ENCODE measurements around the gene NFKBIL1.
"Not testable (repeated sequence)": the region's sequence is repeated elsewhere in the genome, so short reads cannot be mapped to it uniquely, and the experiment has no call there.

The NFKBIL1 gene

GRCh38 chr6:31546958-31547726, at the start of gene NFKBIL1:
TSS of gene NFKBIL1 (plus strand) at chr6:31547608. CDS start at chr6:31547695, 87 bp downstream.
- peak; percentile 98 for DNase-seq (ENCODE audit: low read depth)

- DNase-seq (ENCODE audit: low read depth): no peak
Measured at GRCh38 chr6:31498748-31499147, 48.7 kb upstream of the NFKBIL1 start.

GRCh38 chr6:31499648-31500047, 47.8 kb upstream of the NFKBIL1 start:
- not testable (repeated sequence) for DNase-seq (ENCODE audit: low read depth)

GRCh38 chr6:31502586-31502985, 44.8 kb upstream of the NFKBIL1 start:
- DNase-seq (ENCODE audit: low read depth): no peak

GRCh38 chr6:31509036-31509435, 38.4 kb upstream of the NFKBIL1 start:
- DNase-seq (ENCODE audit: low read depth): not testable (repeated sequence)

GRCh38 chr6:31510007-31510406, 37.4 kb upstream of the NFKBIL1 start:
- no peak for DNase-seq (ENCODE audit: low read depth)

GRCh38 chr6:31513456-31514165, 33.8 kb upstream of the NFKBIL1 start:
- DNase-seq (ENCODE audit: low read depth): peak; percentile 43

- DNase-seq (ENCODE audit: low read depth): no peak
Measured at GRCh38 chr6:31521835-31522234, 25.6 kb upstream of the NFKBIL1 start.

- no peak for DNase-seq (ENCODE audit: low read depth)
Measured at GRCh38 chr6:31525553-31525931, 21.9 kb upstream of the NFKBIL1 start.

- no peak for DNase-seq (ENCODE audit: low read depth)
Measured at GRCh38 chr6:31525932-31526591, 21.3 kb upstream of the NFKBIL1 start.

- no peak for DNase-seq (ENCODE audit: low read depth)
Measured at GRCh38 chr6:31528307-31528777, 19.1 kb upstream of the NFKBIL1 start.

GRCh38 chr6:31528821-31529328, 18.5 kb upstream of the NFKBIL1 start, which contains the start of gene MCCD1:
TSS of gene MCCD1 (plus strand) at chr6:31528962. CDS start at chr6:31529015, 53 bp downstream.
- no peak for DNase-seq (ENCODE audit: low read depth)

GRCh38 chr6:31529329-31530150, 17.9 kb upstream of the NFKBIL1 start:
- DNase-seq (ENCODE audit: low read depth): no peak

GRCh38 chr6:31530659-31531058, 16.7 kb upstream of the NFKBIL1 start:
- DNase-seq (ENCODE audit: low read depth): no peak

GRCh38 chr6:31531162-31531561, 16.2 kb upstream of the NFKBIL1 start:
- no peak for DNase-seq (ENCODE audit: low read depth)

GRCh38 chr6:31531771-31532643, 15.4 kb upstream of the NFKBIL1 start:
- DNase-seq (ENCODE audit: low read depth): no peak

GRCh38 chr6:31532644-31533454, 14.6 kb upstream of the NFKBIL1 start:
- DNase-seq (ENCODE audit: low read depth): no peak

- DNase-seq (ENCODE audit: low read depth): no peak
Measured at GRCh38 chr6:31533455-31533841, 14.0 kb upstream of the NFKBIL1 start.

GRCh38 chr6:31534011-31534410, 13.4 kb upstream of the NFKBIL1 start:
- DNase-seq (ENCODE audit: low read depth): no peak

All from stromal cell of bone marrow (primary cell).